ENCODE data around the gene STAG1. TPM values are rescaled to one million over a fixed set of nuclear protein-coding genes. Genes with fewer than 3 reads are reported as not detected.

STAG1 gene
- total RNA-seq, 3 donors from 2014 or later = 46.8 to 57.1 (median 50.4) TPM

DNA sequence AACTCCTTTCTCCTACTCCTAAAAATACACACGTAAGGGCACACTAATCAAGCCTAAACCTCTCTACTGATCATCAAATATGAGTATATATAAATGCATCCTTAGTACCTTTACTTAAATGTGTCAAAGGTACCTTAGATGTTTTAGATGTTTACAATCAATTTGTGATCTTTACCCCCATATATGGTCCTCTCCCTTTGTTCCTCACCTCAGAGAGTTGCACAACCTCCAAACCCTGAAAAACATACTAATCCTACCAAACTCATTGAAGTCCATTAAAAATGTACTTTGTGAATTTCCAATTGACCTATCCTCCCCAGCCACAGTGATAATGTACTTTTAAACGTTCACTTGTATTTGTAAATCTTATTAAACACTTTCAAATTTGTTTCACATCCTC is 249.1 kb downstream of the STAG1 start:
- intact Hi-C loops (cut with DNase I, micrococcal nuclease) = no loop called here
- Histone ChIP-seq H3K36me3 (ENCODE audit: low read depth) (no peaks in the 10 kb centered on the region), H3K9me3 (no peaks in the 10 kb centered on the region), H3K4me1 (ENCODE audit: low read depth) (no peaks in the 10 kb centered on the region), H3K4me3 (no peak overlapping the region)
- DNase-seq (no peak), ATAC-seq (no peak)
- TF ChIP-seq, protein P1, sequence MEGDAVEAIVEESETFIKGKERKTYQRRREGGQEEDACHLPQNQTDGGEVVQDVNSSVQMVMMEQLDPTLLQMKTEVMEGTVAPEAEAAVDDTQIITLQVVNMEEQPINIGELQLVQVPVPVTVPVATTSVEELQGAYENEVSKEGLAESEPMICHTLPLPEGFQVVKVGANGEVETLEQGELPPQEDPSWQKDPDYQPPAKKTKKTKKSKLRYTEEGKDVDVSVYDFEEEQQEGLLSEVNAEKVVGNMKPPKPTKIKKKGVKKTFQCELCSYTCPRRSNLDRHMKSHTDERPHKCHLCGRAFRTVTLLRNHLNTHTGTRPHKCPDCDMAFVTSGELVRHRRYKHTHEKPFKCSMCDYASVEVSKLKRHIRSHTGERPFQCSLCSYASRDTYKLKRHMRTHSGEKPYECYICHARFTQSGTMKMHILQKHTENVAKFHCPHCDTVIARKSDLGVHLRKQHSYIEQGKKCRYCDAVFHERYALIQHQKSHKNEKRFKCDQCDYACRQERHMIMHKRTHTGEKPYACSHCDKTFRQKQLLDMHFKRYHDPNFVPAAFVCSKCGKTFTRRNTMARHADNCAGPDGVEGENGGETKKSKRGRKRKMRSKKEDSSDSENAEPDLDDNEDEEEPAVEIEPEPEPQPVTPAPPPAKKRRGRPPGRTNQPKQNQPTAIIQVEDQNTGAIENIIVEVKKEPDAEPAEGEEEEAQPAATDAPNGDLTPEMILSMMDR (IDR thresholded peaks at IDR 0.05) = no peak

DNA sequence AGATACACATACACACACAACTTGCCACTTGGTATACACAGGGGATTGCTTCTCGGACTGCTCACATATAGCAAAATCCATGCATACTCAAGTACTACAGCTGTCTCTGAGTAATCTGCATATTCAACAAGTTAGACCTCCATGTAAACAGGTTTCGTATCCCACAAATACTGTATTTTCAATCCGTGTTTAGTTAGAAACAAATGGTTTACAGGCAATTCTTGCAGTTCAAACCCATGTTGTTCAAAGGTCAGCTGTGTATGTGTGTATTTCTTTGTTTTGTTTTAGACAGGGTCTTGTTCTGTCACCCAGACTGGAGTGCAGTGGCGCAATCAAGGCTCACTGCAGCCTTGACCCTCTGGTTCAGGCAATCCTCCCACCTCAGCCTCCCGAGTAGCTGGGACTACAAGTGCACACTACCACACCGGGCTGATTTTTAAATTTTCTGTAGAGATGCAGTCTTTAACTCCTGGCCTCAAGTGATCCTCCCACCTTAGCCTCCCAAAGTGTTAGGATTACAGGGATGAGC is 253.2 kb downstream of the STAG1 start:
- Histone ChIP-seq H3K36me3 (ENCODE audit: low read depth) (no peaks in the 10 kb centered on the region), H3K4me3 (no peak overlapping the region), H3K9me3 (peaks cover 2% of the 10 kb centered on the region), H3K4me1 (ENCODE audit: low read depth) (no peaks in the 10 kb centered on the region)
- TF ChIP-seq, protein P1 (IDR thresholded peaks at IDR 0.05) = no peak
- intact Hi-C loops (cut with DNase I, micrococcal nuclease) = no loop called here
- ATAC-seq (no peak), DNase-seq (no peak)

- ATAC-seq (no peak), DNase-seq (no peak)
- intact Hi-C loops (cut with DNase I, micrococcal nuclease) = no loop called here
- Histone ChIP-seq H3K4me3 (no peak overlapping the region), H3K36me3 (ENCODE audit: low read depth) (no peaks in the 10 kb centered on the region), H3K4me1 (ENCODE audit: low read depth) (no peaks in the 10 kb centered on the region), H3K9me3 (peaks cover 2% of the 10 kb centered on the region)
- TF ChIP-seq, protein P1 (IDR thresholded peaks at IDR 0.05) = no peak
These were observed 257.0 kb downstream of the STAG1 start for GRCh38 chr3:136495213-136495612.

DNA sequence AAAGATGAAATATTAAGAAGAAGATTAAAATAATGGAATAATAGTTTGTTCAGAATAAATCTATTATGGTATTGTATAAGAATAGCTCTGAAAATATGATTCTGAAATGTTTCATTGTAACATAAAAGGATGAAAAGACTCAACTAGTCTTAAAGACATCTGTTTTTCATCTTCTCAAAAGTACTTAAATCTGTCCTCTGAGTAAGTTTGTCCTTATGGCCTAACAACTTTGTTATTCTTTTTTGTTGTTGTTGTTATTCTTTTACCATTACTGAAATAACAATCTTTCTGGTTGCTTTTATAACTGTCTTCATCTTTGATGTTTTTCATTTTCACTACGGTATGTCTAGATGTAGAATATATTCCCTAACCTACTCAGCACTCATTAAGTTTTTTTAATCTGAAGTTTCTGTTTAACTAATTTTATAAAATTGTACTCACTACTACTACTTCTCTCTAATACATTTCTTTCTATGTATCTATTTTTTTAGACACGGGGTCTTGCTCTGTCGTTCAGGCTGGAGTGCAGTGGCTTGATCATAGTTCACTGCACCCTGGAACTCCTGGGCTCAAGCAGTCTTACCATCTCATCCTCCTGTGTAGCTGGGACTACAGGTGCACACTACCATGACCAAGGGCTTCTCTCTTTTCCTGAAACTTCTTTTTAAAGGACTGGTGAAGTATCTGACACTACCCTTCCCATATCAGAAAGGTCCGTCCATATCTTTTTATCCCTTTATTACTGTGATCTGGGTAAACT is 261.4 kb downstream of the STAG1 start:
- TF ChIP-seq, protein P1 (IDR thresholded peaks at IDR 0.05) = no peak
- intact Hi-C loops (cut with DNase I, micrococcal nuclease) = no loop called here
- H3K4me1 ChIP-seq (ENCODE audit: low read depth) = no peaks in the 10 kb centered on the region
- H3K4me3 ChIP-seq = no peak overlapping the region
- no peak for DNase-seq
- H3K36me3 ChIP-seq (ENCODE audit: low read depth) = no peaks in the 10 kb centered on the region
- no peak for ATAC-seq
- peaks cover 2% of the 10 kb centered on the region for H3K9me3 ChIP-seq

GRCh38 chr3:136485777-136486176 is 266.4 kb downstream of the STAG1 start:
- TF ChIP-seq, protein P1 (IDR thresholded peaks at IDR 0.05) = no peak
- DNase-seq = no peak
- intact Hi-C loops (cut with DNase I, micrococcal nuclease) = no loop called here
- H3K4me1 ChIP-seq (ENCODE audit: low read depth) = no peaks in the 10 kb centered on the region
- no peaks in the 10 kb centered on the region for H3K36me3 ChIP-seq (ENCODE audit: low read depth)
- ATAC-seq = no peak
- no peaks in the 10 kb centered on the region for H3K9me3 ChIP-seq
- H3K4me3 ChIP-seq = no peak overlapping the region
